Tibial nerve (tissue), 4 donors: ENCODE data around the gene PSTPIP2. TPM values are rescaled to one million over a fixed set of nuclear protein-coding genes. Genes with fewer than 3 reads are reported as not detected.
A peak's percentile ranks its signal among the peaks of the same experiment; 100 is the strongest.

Source experiments
- DNase-seq, 2 donors: peaks; one replicate each; pipeline ENCODE4 v3.0.0-alpha.2; 2019; ENCODE audit warnings: low spot score in 2 of 2
- H3K27ac ChIP-seq, 4 donors: fragments of 200-600 bp; sonication (generic) in 3 of 4; one replicate each; pipeline ENCODE4 v1.5.1; 2017 to 2019; ENCODE audit warnings: mild to moderate bottlenecking in 1 of 4
- H3K27me3 ChIP-seq, 2 donors: fragments of 200-600 bp; sonication (generic) in 1 of 2; one replicate each; pipeline versions ENCODE4 v1.5.1 to v1.6.0; 2017 to 2019
- H3K36me3 ChIP-seq, 3 donors: fragments of 200-600 bp; sonication (generic); one replicate each; pipeline ENCODE4 v1.5.1; 2018 to 2019
- H3K4me1 ChIP-seq, 4 donors: fragments of 200-600 bp; sonication (generic) in 3 of 4; one replicate each; pipeline ENCODE4 v1.5.1; 2017 to 2019
- H3K4me3 ChIP-seq, 4 donors: fragments of 200-600 bp; sonication (generic) in 3 of 4; one replicate each; pipeline ENCODE4 v1.5.1; 2017 to 2019; ENCODE audit warnings: mild to moderate bottlenecking in 1 of 4, moderate library complexity in 1 of 4
- H3K9me3 ChIP-seq, 4 donors: fragments of 200-600 bp; sonication (generic) in 3 of 4; one replicate each; pipeline ENCODE4 v1.5.1; 2017 to 2019
- CTCF ChIP-seq, 5 experiments: fragments of 200-600 bp in 3 of 5; fragments of 450-650 bp in 2 of 5; sonication (generic) in 3 of 5; IDR thresholded peaks; one replicate each; pipeline ENCODE4 v1.5.1; 2016 to 2019; ENCODE audit warnings: antibody characterized with exemption in 5 of 5, mild to moderate bottlenecking in 3 of 5, moderate library complexity in 2 of 5
- EP300 ChIP-seq, 2 donors: sonication (generic); formaldehyde crosslinking; IDR thresholded peaks; one replicate each; pipeline ENCODE4 v1.6.1; 2017; ENCODE audit warnings: antibody characterized with exemption in 2 of 2, mild to moderate bottlenecking in 1 of 2
- POLR2A ChIP-seq, 2 donors: fragments of 450-650 bp; IDR thresholded peaks; one replicate each; pipeline ENCODE4 v1.6.1; 2017; ENCODE audit warnings: antibody characterized with exemption in 2 of 2, mild to moderate bottlenecking in 2 of 2, moderate library complexity in 2 of 2
- WGBS, 2 donors: methylation state at CpG; one replicate each; pipeline ENCODE4 v1.1.5; 2018; 5-methylcytosine and 5-hydroxymethylcytosine counted together
- total RNA-seq, 4 donors: library from RNA; depleted of rRNA; stranded (reverse); fragments of >200 nt; gene quantifications; one replicate each; pipeline ENCODE4 v1.1.0, GENCODE V29; 2016

PSTPIP2 gene
- total RNA-seq, 4 donors from 2014 or later: 5.4 to 9.9 (median 7.1) TPM

- no peak for TF ChIP-seq CTCF (IDR thresholded peaks at IDR 0.05)
- TF ChIP-seq POLR2A (IDR thresholded peaks at IDR 0.05): no peak
- no peak for TF ChIP-seq EP300 (IDR thresholded peaks at IDR 0.05)
- WGBS, 2 donors: 66 to 72% methylated on average over 2 of the region's 2 CpGs
- no peak overlapping the region for H3K27ac ChIP-seq
Observed at GRCh38 chr18:45980229-45980628, 91.8 kb downstream of the PSTPIP2 start.

GRCh38 chr18:45978084-45978483 lies 94.0 kb downstream of the PSTPIP2 start:
- no peak overlapping the region for H3K4me3 ChIP-seq
- H3K9me3 ChIP-seq: no peaks in the 10 kb centered on the region
- no peak for TF ChIP-seq CTCF (IDR thresholded peaks at IDR 0.05)
- TF ChIP-seq EP300 (IDR thresholded peaks at IDR 0.05): no peak
- TF ChIP-seq POLR2A (IDR thresholded peaks at IDR 0.05): no peak
- WGBS, 2 donors: 83 to 93% methylated on average over 1 of the region's 1 CpG
- no peak for DNase-seq
- H3K27me3 ChIP-seq: no peaks in the 10 kb centered on the region
- peaks cover 0 to 7% (median 0%) of the 10 kb centered on the region in 4 donors for H3K4me1 ChIP-seq
- H3K27ac ChIP-seq: no peak overlapping the region
- H3K36me3 ChIP-seq: no peaks in the 10 kb centered on the region

More at GRCh38 chr18:45980229-45980628, 91.8 kb downstream of the PSTPIP2 start:
- Histone ChIP-seq H3K4me3 (no peak overlapping the region), H3K9me3 (no peaks in the 10 kb centered on the region), H3K27me3 (no peaks in the 10 kb centered on the region), H3K4me1 (peaks cover 0 to 2% (median 0%) of the 10 kb centered on the region in 4 donors), H3K36me3 (no peaks in the 10 kb centered on the region)
- no peak for DNase-seq

GRCh38 chr18:45976974-45977373 lies 95.1 kb downstream of the PSTPIP2 start:
- 84% methylated on average over 5 of the region's 5 CpGs for WGBS, 2 donors
- DNase-seq: no peak
- Histone ChIP-seq H3K4me1 (peaks cover 0 to 6% (median 0%) of the 10 kb centered on the region in 4 donors), H3K9me3 (no peaks in the 10 kb centered on the region), H3K27ac (no peak overlapping the region), H3K36me3 (no peaks in the 10 kb centered on the region), H3K4me3 (no peak overlapping the region), H3K27me3 (no peaks in the 10 kb centered on the region)
- TF ChIP-seq POLR2A (IDR thresholded peaks at IDR 0.05) (no peak), EP300 (IDR thresholded peaks at IDR 0.05) (no peak), CTCF (IDR thresholded peaks at IDR 0.05) (no peak)

- Histone ChIP-seq H3K36me3 (no peaks in the 10 kb centered on the region), H3K9me3 (no peaks in the 10 kb centered on the region), H3K27me3 (no peaks in the 10 kb centered on the region), H3K27ac (no peak overlapping the region), H3K4me3 (no peak overlapping the region), H3K4me1 (peaks cover 0 to 6% (median 0%) of the 10 kb centered on the region in 4 donors)
- no peak for TF ChIP-seq EP300 (IDR thresholded peaks at IDR 0.05)
- TF ChIP-seq POLR2A (IDR thresholded peaks at IDR 0.05): no peak
- no peak for TF ChIP-seq CTCF (IDR thresholded peaks at IDR 0.05)
- no peak for DNase-seq
- WGBS, 2 donors: 38 to 40% methylated on average over 1 of the region's 1 CpG
Observed at GRCh38 chr18:45976566-45976965, 95.5 kb downstream of the PSTPIP2 start.

- H3K27ac ChIP-seq: no peak overlapping the region
- DNase-seq: peak; percentile 31 to 78
- peaks cover 0 to 6% (median 0%) of the 10 kb centered on the region in 4 donors for H3K4me1 ChIP-seq
- no peaks in the 10 kb centered on the region for H3K27me3 ChIP-seq
- TF ChIP-seq EP300 (IDR thresholded peaks at IDR 0.05): peak in 1 of 2 donors; percentile 39
- TF ChIP-seq CTCF (IDR thresholded peaks at IDR 0.05): peak; percentile 59 to 75 (median 68)
- TF ChIP-seq POLR2A (IDR thresholded peaks at IDR 0.05): no peak
- H3K9me3 ChIP-seq: no peaks in the 10 kb centered on the region
- no peaks in the 10 kb centered on the region for H3K36me3 ChIP-seq
- H3K4me3 ChIP-seq: no peak overlapping the region
- WGBS, 2 donors: 25 to 29% methylated on average over 5 of the region's 5 CpGs
Observed at GRCh38 chr18:45974088-45974536, 97.9 kb downstream of the PSTPIP2 start.
